Left lobe of liver (tissue), 2 donors: ENCODE data around the gene B3GNT3. TPM values are rescaled to one million over a fixed set of nuclear protein-coding genes. Genes with fewer than 3 reads are reported as not detected.
"Not testable (repeated sequence)": the region's sequence is repeated elsewhere in the genome, so short reads cannot be mapped to it uniquely, and the experiment has no call there.

Experiments used
- ATAC-seq: fragments of 200-7000 bp; cut with Tn5 transposase; one replicate; pipeline ENCODE4 v1.9.1; 2020; ENCODE audit warnings: mild to moderate bottlenecking, moderate library complexity
- DNase-seq: peaks from one replicate; pipeline ENCODE4 v3.0.0-alpha.2; 2020; ENCODE audit warnings: low spot score
- total RNA-seq: library from RNA; stranded (reverse); gene quantifications from one replicate; pipeline ENCODE4 v1.2.1, GENCODE V29; 2021
- donor health status: DM: no; HTN: no; CAD: no; lungs with moderate emphysema.
- donor health status: DM: no; HTN: yes; CAD: no.

Gene B3GNT3
- total RNA-seq, 1 donor from 2014 or later, result 1.2 TPM

GRCh38 chr19:17796013-17796837, 1.3 kb downstream of the B3GNT3 start:
- DNase-seq, result no peak

DNA sequence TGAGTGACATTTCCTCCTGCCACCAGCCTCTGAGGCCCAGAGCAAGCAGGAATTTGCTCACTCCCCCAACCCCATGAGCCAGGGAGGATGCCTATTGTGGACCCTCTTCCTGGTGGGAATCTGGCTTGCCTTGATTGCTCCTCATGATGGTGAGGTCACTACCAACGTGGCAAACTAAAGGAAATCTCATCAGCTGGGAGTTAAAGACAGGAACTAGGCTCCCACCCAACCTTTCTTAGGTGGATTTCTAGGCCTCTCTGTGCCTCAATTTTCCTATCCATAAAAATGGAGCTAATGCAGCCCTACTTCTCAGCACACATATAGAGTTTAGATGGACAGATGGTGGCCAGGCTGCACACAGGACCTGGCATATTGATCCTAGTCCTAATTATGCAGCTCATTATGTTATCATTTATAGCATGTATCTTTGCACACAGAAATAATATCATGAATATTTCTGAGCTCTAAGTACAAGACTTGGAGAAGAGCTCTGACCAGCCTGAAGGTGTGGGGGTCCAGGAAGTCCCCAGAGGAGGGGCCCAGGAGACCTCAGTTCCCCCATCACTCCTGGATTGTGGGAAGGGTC, 2.0 kb downstream of the B3GNT3 start:
- no peak for ATAC-seq

More at GRCh38 chr19:17796013-17796837, 1.3 kb downstream of the B3GNT3 start:
- ATAC-seq, result peak; percentile 23

GRCh38 chr19:17797424-17798201, 2.7 kb downstream of the B3GNT3 start:
- DNase-seq (peak; percentile 71), ATAC-seq (peak; percentile 86)

More for the DNA sequence above, 2.0 kb downstream of the B3GNT3 start:
- no peak for DNase-seq

DNA sequence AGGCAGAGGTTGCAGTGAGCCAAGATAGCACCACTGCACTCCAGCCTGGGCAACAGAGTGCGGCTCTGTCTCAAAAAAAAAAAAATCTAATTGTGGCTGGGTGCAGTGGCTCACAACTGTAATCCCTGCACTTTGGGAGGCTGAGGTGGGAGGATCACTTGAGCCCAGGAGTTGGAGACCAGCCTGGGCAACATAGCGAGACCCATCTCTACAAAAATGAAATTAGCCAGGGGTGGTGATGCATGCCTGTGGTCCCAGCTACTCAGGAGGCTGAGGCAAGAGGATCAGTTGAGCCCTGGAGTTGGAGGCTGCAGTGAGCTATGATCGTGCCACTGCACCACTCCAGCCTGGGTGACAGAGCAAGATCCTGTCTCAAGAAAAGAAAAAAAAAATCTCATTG, 3.7 kb downstream of the B3GNT3 start:
- DNase-seq, ATAC-seq: not testable (repeated sequence)

GRCh38 chr19:17802137-17802858, 7.4 kb downstream of the B3GNT3 start:
- DNase-seq (no peak), ATAC-seq (no peak)

GRCh38 chr19:17803264-17803896, 8.4 kb downstream of the B3GNT3 start:
- DNase-seq (no peak), ATAC-seq (no peak)

- DNase-seq (no peak), ATAC-seq (no peak)
Measured at GRCh38 chr19:17805427-17805826, 10.5 kb downstream of the B3GNT3 start.

DNA sequence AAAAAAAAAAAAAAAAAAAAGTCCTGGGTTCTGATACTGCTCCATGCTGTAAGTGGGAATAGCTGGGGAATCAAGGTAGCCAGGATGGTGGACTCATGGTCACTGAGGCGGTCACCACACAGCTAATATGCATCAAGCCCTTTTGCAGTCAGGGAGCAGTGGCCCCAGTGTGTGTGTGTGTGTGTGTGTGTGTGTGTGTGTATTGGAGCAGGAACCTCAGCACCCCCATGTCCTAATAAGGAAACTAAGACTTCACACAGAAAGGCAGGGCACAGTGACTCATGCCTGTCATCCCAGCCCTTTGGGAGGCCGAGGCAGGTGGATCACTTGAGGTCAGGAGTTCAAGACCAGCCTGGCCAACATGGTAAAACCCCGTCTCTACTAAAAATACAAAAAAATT, 12.0 kb downstream of the B3GNT3 start:
- no peak for DNase-seq

GRCh38 chr19:17807731-17808316, 12.9 kb downstream of the B3GNT3 start:
- DNase-seq, result no peak
- ATAC-seq, result no peak

More for the DNA sequence above, 12.0 kb downstream of the B3GNT3 start:
- no peak for ATAC-seq

- no peak for ATAC-seq
- DNase-seq, result no peak
Measured at GRCh38 chr19:17811103-17811502, 16.2 kb downstream of the B3GNT3 start.

GRCh38 chr19:17811681-17812080, 16.7 kb downstream of the B3GNT3 start:
- ATAC-seq (no peak), DNase-seq (no peak)

DNA sequence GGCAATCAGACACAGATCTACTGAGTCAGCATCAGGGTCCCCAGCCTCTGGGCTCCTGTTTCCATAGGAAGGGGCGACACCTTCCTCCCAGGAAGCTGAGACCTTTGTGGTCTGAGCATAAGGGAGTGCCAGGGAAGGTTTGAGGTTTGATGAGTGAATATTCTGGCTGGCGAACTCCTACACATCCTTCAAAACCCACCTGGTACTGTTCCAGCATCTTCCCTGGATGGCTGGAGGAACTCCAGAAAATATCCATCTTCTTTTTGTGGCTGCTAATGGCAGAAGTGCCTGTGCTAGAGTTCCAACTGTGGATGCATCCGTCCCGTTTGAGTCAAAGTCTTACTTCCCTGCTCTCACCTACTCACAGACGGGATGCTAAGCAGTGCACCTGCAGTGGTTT, 17.2 kb downstream of the B3GNT3 start:
- no peak for ATAC-seq
- no peak for DNase-seq

- ATAC-seq (no peak), DNase-seq (no peak)
Measured at GRCh38 chr19:17817668-17818363, 22.9 kb downstream of the B3GNT3 start.

GRCh38 chr19:17821190-17821589, 26.3 kb downstream of the B3GNT3 start, which contains the start of gene INSL3:
Gene INSL3, minus strand, starts transcription at chr19:17821519. Its CDS starts 13 bp downstream, at chr19:17821506.
- DNase-seq, result no peak
- no peak for ATAC-seq

DNA sequence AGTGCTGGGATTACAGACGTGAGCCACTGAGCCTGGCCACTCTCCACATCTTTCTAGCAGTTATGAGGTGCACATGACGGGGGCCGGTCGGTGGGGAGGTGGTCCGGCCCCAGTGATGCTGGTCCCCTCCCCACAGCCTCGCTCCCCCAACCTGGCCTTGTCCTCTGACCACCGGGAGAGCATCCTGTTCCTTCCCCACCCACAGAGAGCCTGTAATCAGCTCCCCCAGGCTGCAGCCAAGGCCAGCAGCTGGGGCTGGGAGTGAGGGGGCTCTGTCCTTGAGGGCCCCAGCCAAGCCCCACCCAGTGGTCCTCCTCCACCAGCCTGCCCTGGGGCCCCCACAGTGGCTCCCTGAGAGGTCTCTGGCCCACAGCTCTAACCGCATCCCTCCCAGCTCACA, 29.4 kb downstream of the B3GNT3 start:
- ATAC-seq, result no peak

DNA sequence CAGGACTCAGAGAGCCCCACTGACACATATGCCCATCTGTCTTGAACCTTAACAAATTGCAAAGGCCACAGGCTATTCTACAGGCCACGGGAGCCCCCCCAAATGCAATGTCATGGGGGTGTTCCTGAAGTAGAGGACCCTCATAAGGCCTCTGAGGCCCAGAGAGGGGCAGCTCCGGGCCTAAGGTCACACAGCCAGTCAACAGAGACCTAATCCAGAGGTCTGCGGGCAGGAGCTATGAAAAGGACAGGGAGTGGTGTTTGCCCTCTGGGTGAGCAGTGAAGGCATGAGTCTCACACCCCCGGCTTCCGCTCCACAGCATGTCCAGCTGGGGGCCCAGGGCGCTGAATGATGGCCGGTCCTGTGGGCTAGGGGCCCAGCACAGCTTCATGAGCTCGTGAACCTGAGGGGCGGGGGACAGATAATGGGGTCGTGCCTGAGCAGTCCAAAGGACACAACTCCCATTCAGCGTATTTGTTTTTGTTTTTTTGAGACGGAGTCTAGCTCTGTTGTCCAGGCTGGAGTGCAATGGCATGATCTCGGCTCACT, 31.6 kb downstream of the B3GNT3 start:
- no peak for DNase-seq
- no peak for ATAC-seq

More for the DNA sequence above, 29.4 kb downstream of the B3GNT3 start:
- no peak for DNase-seq

DNA sequence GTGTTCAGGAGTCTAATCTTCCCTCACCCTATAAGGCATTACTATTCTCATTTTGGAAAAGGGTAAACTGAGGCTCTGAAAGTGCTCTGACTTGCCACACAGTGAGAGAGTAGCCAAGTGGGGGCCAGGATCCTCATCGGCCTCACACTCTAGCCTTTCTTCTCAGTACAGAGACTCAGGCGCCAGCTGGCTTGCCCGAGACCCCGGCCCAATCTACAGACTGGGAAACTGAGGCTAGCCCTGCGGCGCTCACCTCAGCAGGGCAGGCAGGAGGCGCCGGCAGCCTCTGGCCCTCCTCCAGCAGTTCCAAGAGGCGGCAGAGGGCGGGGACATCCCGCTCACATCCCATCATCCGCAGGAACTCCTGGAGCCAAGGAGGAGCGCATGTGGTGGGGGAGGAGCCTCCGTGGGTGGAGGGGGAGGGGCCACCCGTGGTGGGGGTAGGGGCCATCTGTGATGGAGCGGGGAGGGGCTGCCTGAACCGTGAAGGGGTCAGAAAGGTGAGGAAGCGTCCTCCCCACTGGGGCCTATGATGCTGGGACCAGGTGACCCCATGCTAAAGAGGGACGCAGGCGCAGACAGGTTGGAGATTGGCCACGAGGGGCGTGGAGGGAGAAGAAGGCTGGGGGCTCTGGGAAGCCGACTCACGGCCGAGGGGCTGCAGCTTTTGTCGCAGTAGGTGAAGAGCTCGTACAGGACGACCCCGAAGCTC, 35.1 kb downstream of the B3GNT3 start:
- ATAC-seq (no peak), DNase-seq (no peak)
